ENCODE data around the gene INCA1.

The INCA1 gene

GRCh38 chr17:4971826-4972225 is 25.5 kb downstream of the INCA1 start:
- DNase-seq (ENCODE audit: low read depth in 2 of 2) = no peak

- DNase-seq (ENCODE audit: low read depth in 2 of 2) = no peak
Observed at GRCh38 chr17:4970273-4970672, 27.0 kb downstream of the INCA1 start.

GRCh38 chr17:4969551-4970173 is 27.7 kb downstream of the INCA1 start:
- DNase-seq (ENCODE audit: low read depth in 2 of 2) = peak in 1 of 2 donors; percentile 10

- no peak for DNase-seq (ENCODE audit: low read depth in 2 of 2)
Observed at GRCh38 chr17:4969047-4969550, 28.2 kb downstream of the INCA1 start.

- no peak for DNase-seq (ENCODE audit: low read depth in 2 of 2)
Observed at GRCh38 chr17:4968486-4969046, 28.8 kb downstream of the INCA1 start.

- peak; percentile 81 to 86 for DNase-seq (ENCODE audit: low read depth in 2 of 2)
Observed at GRCh38 chr17:4967539-4968485, 29.5 kb downstream of the INCA1 start, which contains the start of gene SPAG7. Gene SPAG7, minus strand, starts transcription at chr17:4967817. Its CDS starts 13 bp downstream, at chr17:4967804.

GRCh38 chr17:4966844-4967538 is 30.3 kb downstream of the INCA1 start:
- peak; percentile 74 to 92 for DNase-seq (ENCODE audit: low read depth in 2 of 2)

GRCh38 chr17:4965311-4965986 is 31.9 kb downstream of the INCA1 start:
- no peak for DNase-seq (ENCODE audit: low read depth in 2 of 2)

- DNase-seq (ENCODE audit: low read depth in 2 of 2) = no peak
Observed at GRCh38 chr17:4960279-4960922, 36.9 kb downstream of the INCA1 start.

GRCh38 chr17:4959261-4959965 is 37.9 kb downstream of the INCA1 start:
- no peak for DNase-seq (ENCODE audit: low read depth in 2 of 2)

- DNase-seq (ENCODE audit: low read depth in 2 of 2) = no peak
Observed at GRCh38 chr17:4958102-4958501, 39.2 kb downstream of the INCA1 start.

- DNase-seq (ENCODE audit: low read depth in 2 of 2) = no peak
Observed at GRCh38 chr17:4956493-4957061, 40.7 kb downstream of the INCA1 start.

- DNase-seq (ENCODE audit: low read depth in 2 of 2) = no peak
Observed at GRCh38 chr17:4955091-4955490, 42.2 kb downstream of the INCA1 start.

- DNase-seq (ENCODE audit: low read depth in 2 of 2) = no peak
Observed at GRCh38 chr17:4953451-4953961, 43.8 kb downstream of the INCA1 start.

- DNase-seq (ENCODE audit: low read depth in 2 of 2) = no peak
Observed at GRCh38 chr17:4951486-4951885, 45.8 kb downstream of the INCA1 start.

- no peak for DNase-seq (ENCODE audit: low read depth in 2 of 2)
Observed at GRCh38 chr17:4950746-4951204, 46.5 kb downstream of the INCA1 start, which contains the start of gene ENO3. Gene ENO3, plus strand, starts transcription at chr17:4951119. Its CDS starts 711 bp downstream, at chr17:4951830.

GRCh38 chr17:4950075-4950745 is 47.1 kb downstream of the INCA1 start:
- DNase-seq (ENCODE audit: low read depth in 2 of 2) = no peak

- peak in 1 of 2 donors; percentile 56 for DNase-seq (ENCODE audit: low read depth in 2 of 2)
Observed at GRCh38 chr17:4949321-4950074, 47.8 kb downstream of the INCA1 start.
